ENCODE results near the gene SLC37A1.

Gene SLC37A1

DNA sequence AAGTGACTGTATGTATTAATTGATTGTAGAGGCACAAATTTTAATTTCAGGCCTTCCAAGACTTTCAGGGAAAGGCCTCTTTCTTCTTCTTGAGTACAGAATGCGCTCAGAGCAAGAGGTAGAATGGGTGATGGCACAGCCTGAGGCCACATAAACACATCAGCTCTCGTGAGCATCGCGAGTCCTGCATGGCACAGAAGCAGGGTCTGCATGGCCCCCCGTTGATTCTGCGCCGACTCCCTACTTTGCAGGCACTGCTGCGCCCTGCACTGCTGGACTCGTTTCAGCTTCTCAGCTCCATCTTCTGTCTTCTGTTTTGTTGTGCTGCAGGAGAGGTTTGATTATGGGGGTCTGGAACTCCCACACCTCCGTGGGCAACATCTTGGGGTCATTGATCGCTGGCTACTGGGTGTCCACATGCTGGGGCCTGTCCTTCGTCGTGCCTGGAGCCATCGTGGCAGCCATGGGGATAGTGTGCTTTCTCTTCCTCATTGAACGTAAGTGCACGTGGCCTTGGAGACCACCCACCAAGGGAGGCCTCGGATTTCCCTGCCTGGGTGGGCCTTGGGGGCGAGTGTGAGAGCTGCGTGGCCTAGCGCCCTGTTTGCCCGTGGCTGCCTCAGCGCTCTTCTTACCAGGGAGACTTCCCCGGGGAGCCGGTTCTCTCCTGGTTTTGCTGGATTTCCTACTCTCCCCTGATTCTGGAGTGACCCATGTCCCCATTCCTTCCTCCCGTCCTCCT lies 29.6 kb downstream of the SLC37A1 start:
- no peak for DNase-seq (ENCODE audit: low read depth in 3 of 3)

- no peak for DNase-seq (ENCODE audit: low read depth in 3 of 3)
Observed at GRCh38 chr21:42544544-42544943, 30.9 kb downstream of the SLC37A1 start.

DNA sequence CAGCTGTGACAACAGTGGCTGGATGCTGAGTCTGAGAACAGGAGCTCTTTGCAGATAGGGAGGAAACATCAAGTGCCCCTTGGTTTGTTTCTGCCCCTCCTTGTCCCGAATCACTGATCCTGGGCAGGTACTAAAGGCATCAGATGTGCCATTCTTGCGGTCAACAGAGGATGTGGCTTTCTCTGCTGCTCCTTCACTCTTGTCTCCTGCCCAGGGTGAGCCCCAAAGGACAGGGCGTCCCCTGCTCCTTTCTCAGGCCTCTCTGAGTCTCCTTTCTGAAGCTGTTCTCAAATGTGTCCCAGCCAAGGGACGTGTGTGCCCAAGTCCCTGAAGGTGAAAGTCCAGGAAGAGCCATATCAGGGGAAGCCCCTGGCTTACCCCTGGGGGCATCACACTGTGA lies 31.7 kb downstream of the SLC37A1 start:
- no peak for DNase-seq (ENCODE audit: low read depth in 3 of 3)

DNA sequence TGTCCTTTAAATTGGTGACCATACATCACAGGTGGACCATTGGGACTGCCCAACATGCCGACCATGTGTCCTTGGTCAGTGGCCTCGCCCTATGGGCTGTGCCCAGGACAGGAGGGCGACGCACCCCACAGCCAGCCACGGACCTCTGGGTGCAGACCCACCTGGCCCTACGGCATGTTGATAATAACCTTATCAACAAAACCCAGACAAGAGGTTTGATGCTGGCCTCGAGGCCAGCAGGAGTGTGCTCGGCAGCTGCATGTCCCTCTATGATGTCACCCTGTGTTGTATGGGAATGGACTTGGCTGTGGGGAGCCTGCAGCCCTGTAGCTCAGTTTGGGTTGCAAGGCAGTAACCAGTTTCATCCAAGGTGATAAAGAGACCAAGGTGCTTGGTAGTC lies 32.1 kb downstream of the SLC37A1 start:
- DNase-seq (ENCODE audit: low read depth in 3 of 3): no peak

DNA sequence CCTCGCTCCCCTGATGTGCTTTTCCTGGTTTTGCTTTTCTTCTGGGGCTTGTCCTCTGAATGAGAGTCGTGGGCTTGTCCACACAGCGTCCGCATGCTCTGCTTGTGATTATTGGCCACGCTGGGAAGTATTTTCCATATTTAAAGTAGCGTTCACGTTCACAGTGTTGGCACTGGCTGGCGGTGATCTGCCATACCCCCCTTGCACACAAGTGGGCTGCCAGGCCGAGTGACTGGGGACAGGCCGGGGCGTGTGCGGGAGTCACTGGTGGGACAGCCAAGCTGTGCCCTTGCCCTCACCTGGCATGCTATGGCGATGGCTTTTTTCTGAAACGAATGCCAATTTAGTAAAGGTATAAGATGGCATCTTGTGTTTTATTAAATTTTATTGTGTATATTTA lies 32.8 kb downstream of the SLC37A1 start:
- DNase-seq (ENCODE audit: low read depth in 3 of 3): no peak

DNA sequence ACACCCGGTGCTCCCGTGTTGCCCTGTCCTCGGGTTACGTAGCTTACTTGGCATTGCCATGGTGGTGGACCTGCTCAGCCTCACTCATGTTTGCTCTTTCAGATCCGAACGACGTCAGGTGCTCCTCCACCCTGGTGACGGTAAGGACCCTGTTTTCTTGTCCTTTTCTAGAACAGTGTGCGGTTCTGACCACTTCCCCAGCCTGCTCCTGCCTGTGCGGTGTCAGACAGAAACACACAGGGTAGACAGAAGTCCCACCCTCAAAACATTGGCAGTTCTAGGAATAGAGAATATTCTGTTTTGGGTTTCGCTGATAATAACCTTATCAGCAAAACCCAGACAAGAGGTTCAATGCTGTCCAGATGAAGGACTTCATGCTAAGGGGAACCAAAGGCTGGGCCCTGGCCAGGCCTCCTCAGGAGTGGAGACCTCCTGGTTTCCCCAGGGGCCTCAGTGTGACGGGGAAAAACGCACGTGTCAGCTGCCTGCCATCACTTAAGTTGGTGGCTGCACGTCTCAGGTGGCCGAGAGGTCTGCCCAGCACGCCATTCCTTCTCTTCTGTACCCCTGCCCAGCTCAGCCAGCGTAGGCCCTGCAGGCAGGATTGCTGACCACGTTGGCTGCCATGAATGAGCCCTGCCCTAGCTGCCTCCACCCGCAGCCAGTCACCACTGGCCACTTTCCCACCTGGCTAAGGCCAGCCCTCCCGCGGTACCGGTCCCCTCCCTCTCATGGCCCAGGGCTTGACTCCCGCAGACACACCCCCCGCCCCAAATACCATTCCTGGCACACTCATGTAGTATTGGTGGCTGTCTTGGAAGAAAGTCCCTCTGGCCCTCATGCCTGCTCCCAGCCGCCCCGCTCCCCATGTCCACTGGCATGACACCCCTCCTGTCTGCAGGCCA lies 33.6 kb downstream of the SLC37A1 start:
- no peak for DNase-seq (ENCODE audit: low read depth in 3 of 3)

DNA sequence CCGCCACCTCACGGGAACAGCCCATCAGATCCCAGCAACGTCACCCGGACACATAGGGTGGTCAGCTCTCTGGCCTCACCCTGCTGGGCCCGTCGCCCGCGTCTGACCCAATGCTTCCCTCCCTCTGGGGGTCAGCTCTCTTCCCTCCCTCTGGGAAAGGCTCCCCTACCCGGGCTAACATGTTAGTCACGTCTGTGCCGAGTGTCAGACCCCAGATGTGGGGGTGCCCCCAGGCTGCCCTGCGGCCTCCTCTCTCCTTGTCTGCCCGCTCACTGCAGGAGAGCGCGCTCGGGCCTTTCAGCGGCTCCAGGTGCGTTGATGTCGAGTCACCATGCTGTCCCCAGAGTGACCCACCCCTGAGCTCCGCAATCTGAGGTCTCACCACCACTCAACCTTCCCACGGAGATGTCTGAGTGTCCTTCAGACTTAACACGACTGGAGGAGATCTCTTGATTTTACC lies 34.3 kb downstream of the SLC37A1 start:
- no peak for DNase-seq (ENCODE audit: low read depth in 3 of 3)

- DNase-seq (ENCODE audit: low read depth in 3 of 3): no peak
Observed at GRCh38 chr21:42548687-42549406, 35.2 kb downstream of the SLC37A1 start.

DNA sequence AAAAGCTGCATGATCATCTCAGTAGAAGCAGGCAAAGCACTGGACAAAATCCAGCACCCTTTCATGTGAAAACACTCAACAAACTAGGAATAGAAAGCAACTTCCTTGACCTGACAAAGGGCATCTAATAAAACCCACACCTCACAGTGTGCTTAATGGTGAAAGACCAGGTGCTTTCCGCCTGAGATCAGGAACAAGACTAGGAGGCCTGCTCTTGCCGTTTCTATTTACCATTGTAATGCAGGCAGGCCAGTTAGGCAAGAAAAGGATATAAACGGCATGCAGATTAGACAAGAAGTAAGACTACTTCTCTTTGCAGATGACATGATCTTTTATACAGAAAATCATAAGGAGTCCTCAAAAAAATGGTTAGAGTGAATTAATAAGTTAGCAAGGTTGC lies 37.2 kb downstream of the SLC37A1 start:
- no peak for DNase-seq (ENCODE audit: low read depth in 3 of 3)

- no peak for DNase-seq (ENCODE audit: low read depth in 3 of 3)
Observed at GRCh38 chr21:42552407-42553336, 39.0 kb downstream of the SLC37A1 start.

DNA sequence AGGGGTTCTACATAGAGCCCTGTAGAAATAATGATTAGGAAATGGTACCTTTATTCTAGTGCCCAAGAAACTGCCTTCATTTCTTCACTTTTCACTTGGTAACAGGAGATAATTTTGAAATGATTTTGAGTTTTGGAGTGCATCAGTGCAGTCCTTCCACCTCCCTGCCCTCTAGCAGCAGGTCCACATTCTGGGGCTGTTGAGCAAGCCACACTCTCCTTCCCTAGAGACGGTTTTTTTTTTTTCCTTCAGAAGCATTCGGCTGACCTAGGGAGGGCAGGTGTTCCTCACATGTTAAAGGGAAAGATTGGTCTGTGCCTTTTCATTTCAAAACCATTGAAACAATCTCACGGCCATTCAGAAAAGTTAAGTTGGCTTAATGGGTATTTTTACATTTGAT lies 39.8 kb downstream of the SLC37A1 start:
- no peak for DNase-seq (ENCODE audit: low read depth in 3 of 3)

DNA sequence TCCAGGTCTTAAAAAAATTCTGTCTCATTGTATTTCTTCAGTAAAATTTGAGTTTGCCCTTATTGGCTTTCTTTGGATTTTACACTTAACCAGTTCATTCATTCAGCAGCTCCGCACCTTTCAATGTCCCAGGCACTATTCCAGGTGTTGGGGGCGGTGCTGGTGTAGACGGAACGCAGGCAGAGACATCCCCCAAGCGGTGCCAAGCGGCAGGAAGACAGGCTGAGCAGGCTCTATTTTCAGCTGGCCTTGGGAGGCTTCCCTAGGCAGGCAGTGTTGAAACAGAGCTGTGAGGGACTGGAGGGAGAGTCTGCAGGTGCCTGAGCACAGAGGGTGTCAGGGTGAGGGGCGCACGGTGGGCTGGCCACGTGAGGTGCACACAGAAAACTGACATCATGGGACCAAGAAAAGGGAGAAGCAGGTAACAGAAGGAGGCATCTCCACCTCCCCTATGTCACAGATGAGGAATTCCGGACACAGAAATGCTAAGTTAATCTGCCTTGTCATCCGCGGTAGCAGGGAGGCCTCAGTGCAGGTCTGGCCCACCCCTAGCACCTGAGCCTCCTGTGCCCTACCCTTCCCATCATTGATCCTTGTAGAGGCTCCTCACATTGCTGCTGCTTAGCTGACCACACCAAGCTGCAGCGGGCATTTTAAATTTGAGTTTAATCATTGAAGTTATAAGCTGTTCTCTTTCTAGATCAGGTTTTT lies 40.8 kb downstream of the SLC37A1 start:
- DNase-seq (ENCODE audit: low read depth in 3 of 3): no peak

DNA sequence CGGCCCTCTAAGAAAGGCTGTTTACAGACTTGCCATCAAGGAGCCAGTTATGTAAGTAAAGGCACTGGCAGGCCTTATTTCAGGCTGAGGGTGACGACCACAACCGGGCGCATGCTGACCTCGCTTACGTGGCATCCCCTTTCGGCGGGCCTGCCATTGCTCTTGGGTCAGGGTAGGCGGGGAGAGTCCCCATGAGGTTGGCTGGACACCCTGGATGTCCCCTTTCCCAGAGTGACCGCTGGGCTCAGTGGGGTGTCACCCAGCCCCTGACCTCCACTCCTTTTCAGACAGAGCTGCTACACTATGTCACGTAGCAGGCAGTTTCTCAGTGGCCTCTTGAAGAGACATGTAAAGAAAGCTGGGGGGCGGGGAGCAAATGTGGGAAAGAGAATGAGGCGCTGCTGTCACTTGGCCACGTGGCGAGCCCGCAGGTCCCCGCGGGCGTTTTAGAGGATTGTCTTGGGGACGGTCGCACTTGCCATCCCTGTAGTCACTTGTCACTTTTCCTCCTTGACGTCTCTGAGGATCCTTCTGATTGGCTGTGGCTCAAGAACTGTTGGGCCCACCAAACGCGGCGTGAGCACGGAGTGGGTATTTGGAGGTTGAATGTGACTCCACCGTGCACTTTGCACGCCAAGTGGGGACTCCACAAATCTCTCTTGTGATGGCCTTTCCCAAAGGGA lies 42.2 kb downstream of the SLC37A1 start:
- no peak for DNase-seq (ENCODE audit: low read depth in 3 of 3)

DNA sequence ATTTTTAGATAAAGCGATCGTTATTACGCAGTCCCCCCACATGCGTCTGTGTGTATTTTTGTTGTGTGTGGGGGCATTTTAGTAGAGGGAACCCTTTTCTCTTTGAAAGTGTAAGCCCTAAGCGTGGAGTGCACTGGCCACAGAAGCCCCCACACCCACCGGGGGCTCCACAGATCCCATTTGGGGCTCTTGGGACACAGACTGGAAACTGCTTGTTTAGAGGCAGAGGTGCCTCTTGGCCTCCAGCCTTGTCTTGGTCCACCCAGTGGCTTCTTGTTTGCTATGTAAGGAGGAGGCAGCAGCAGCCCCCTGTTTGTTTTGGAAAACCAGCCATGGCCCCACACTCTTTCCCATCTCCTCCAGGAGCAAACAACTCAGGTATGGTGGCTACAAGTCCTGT lies 42.8 kb downstream of the SLC37A1 start:
- no peak for DNase-seq (ENCODE audit: low read depth in 3 of 3)

- DNase-seq (ENCODE audit: low read depth in 3 of 3): no peak
Observed at GRCh38 chr21:42556960-42557359, 43.3 kb downstream of the SLC37A1 start.

DNA sequence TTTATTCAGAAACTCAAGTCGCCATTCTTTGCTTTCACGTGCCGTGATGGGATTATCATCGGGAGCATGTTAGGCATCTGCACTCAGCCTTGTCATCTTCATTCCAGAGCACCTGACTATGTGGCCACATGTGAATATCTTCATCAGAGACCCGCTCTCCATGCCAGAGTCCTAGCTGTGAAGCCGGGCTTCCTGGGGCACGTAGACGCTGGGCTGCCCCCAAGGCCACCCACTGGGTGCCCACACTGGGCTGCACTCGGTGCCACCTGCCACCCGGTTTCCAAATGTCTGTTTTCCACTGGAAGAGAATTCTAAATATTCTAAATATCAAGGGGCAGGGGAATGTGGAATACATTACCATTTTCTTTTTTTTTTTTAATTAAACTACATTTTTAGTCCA lies 43.8 kb downstream of the SLC37A1 start:
- no peak for DNase-seq (ENCODE audit: low read depth in 3 of 3)

- DNase-seq (ENCODE audit: low read depth in 3 of 3): no peak
Observed at GRCh38 chr21:42558368-42558767, 44.7 kb downstream of the SLC37A1 start.

GRCh38 chr21:42558846-42559245 lies 45.2 kb downstream of the SLC37A1 start:
- DNase-seq (ENCODE audit: low read depth in 3 of 3): no peak

DNA sequence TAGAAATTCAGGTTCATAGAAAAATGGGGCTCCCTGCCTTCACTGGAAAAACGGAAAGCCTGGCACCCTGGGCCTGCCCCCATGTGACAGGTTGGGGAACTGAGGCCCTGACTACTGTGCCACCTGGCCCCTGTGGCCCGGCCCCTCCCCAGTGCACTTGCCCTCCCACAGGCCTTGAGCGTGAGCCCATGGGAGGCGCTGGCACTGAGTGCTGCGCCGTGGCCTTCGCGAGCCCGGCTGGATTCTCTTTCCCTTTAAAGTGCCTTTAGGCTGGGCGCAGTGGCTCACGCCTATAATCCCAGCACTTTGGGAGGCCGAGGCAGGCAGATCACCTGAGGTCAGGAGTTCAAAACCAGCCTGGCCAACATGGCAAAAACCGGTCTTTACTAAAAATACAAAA lies 45.7 kb downstream of the SLC37A1 start:
- no peak for DNase-seq (ENCODE audit: low read depth in 3 of 3)
